NCI-H345 treated with DMSO at 0.1 percent for 48 hours (cell line): ENCODE results near the gene RASD2.
"Not testable (repeated sequence)": the region's sequence is repeated elsewhere in the genome, so short reads cannot be mapped to it uniquely, and the experiment has no call there.

Experiments
- DNase-seq: peaks from one replicate; lab custom pipeline; 2025; ENCODE audit not compliant: unreplicated experiment; lab: John Stamatoyannopoulos, UW

The RASD2 gene, protein sequence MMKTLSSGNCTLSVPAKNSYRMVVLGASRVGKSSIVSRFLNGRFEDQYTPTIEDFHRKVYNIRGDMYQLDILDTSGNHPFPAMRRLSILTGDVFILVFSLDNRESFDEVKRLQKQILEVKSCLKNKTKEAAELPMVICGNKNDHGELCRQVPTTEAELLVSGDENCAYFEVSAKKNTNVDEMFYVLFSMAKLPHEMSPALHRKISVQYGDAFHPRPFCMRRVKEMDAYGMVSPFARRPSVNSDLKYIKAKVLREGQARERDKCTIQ

DNA sequence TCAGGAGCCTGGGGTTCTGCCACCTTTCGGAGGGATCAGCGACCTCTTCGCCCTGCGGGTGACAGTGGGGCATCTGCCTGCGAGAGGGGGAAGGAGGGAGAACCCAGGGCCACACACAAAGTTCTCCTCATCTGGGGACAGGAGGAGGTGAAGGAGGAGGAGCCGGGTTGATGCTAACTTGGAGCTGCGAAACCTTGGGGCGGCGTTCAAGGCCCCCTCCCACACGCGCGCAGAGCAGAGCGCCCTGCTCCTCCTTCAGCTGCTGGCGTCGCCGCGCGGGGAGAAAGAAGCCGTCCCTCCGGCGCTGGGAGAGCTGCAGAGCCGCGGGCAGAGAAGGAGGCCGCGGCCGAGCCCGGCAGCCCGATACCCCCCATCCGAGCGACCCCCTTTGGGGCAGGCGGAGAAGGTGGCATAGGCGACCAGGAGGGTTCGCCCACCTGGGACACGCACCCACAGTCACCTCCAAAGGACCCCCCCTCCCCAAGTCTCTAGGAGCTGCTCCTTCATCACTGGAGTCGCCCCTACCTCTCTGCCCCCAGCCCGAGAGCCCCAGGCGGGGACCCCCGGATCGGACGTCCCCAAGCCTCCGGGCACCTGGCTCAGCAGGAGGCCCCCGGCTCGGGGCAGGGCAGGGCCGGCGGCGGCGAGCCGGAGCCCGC lies at the start of gene RASD2:
RASD2 (plus strand) TSS at position 237 of the 659 bp plus-strand sequence. CDS start 5,979 bp downstream, outside the sequence.
- no peak for DNase-seq

DNA sequence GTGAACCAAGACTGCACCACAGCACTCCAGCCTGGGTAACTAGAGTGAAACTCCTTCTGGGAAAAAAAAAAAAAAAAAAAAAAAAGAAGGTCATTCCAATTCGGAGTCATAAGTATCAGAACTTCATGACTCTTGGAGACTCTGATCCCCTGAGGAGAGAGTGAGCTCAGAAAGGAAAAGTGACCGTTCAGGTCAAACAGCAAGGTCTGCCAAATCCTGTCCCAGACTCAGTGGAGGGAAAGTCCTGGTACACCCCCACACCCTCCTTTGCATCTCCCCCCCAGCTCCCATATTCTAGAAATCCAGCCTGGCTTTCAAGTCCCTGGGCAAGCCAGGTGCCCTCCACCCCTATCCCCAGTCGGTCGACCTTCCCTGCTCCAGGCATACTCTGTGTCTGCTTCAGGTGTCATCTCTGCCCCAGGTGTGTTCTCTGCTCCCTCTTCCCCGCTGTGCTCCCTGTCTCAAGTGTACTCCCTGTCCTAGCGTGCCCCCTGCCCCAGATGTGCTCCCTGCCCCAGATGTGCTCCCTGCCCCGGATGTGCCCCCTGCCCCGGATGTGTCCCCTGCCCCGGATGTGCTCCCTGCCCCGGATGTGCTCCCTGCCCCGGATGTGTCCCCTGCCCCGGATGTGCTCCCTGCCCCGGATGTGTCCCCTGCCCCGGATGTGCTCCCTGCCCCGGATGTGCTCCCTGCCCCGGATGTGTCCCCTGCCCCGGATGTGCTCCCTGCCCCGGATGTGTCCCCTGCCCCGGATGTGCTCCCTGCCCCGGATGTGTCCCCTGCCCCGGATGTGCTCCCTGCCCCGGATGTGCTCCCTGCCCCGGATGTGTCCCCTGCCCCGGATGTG lies 49.3 kb upstream of the RASD2 start:
- DNase-seq: not testable (repeated sequence)

DNA sequence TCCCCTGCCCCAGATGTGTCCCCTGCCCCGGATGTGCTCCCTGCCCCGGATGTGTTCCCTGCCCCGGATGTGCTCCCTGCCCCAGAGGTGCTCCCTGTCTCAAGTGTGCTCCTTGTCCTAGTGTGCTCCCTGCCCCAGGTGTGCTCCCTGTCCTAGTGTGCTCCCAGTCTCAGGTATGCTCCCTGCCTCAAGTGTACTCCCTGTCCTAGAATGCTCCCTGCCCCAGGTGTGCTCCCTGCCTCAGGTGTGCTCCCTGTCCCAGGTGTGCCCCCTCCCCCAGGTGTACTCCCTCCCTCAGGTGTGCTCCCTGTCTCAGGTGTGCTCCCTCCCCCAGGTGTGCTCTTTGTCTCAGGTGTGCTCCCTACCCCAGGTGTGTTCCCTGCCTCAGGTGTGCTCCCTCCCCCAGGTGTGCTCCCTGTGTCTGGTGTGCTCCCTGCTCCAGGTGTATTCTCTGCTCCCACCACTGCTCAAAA lies 48.7 kb upstream of the RASD2 start:
- DNase-seq: no peak

DNA sequence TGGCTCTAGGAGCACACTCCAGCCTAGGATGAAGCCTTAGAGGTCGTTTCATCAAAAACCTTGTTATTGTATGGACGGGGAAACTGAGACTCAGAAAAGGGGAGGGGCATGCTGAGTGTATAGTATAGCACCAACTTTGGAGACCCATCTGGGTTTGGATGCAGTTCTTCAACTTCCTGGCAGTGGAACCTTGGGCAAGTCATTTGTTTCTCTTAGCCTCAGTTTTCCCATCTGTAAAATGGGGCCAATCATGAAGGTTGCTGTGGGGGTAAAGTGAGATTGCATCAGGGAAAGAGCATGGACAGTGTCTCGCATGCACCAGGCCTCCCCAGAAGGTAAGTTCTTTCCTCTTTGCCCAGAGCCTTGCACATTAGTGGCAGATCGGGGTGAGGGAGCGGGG lies 47.6 kb upstream of the RASD2 start:
- DNase-seq: no peak

DNA sequence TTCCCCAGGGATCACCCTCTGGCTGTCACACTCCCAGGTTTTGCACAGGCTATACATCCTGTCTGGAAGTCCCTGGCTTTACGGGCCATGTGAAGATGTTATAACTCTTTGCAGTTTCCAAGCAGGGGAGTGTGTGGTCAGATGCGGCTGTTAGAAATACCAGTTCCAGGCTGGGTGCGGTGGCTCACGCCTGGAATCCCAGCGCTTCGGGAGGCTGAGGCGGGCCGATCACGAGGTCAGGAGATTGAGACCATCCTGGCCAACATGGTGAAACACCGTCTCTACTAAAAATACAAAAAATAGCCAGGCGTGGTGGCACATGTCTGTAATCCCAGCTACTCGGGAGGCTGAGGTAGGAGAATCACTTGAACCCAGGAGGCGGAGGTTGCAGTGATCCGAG lies 44.9 kb upstream of the RASD2 start:
- not testable (repeated sequence) for DNase-seq

DNA sequence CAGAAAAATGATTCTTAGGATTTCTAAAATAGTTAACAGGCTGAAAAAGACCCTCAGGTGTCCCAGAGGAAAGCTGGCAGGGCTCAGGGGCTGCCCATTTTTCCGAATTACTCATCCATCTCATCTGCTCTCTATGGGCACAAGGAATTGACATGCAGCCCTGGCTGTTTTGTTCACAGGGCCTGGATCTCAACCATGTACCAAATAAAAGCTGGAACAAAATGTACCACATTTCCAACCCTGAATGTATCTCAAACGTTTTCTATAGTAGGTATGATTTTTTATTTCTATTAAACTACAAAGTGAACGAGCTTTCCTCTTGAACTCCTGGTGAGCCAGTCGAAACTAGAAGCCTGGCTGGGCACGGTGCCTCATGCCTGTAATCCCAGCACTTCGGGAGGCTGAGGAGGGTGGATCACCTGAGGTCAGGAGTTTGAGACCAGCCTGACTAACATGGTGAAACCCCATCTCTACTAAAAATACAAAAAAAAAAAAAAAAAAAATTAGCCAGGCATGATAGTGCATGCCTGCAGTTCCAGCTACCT lies 43.8 kb upstream of the RASD2 start:
- no peak for DNase-seq

DNA sequence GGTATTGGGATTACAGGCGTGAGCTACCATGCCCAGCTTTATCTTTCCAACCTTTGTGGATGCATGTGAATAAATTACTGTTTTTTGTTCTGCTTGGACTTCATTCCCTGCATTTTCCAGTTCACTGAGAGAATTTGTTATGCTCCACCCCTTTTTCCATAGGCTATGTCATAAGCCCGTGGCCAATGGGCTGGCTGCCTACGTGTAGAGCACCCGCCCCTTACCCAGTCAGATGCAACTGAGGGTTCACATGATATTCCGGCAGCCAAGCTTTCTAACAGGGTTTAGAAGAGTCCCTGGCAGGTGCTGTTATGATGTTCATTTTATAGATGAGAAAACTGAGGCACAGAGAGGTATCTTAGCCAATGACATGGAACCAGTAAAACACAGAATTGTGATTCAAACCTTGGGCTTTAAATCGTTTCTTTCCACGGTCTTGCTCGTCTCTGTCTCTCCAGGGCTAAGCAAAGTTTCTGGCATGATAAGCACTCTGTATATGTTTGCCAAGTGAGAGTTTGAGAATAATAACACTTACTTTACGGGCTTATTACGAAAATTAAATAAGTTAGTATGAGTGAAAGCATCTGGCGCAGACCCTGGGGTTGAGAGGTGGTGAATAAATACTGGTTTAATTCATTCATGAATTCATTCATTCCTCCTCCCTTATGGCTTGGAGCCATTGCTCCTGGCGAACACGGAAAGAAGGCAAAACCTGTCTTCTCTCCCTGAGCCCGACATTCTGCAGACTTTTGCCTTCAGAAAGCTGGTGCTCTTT lies 42.4 kb upstream of the RASD2 start:
- no peak for DNase-seq

DNA sequence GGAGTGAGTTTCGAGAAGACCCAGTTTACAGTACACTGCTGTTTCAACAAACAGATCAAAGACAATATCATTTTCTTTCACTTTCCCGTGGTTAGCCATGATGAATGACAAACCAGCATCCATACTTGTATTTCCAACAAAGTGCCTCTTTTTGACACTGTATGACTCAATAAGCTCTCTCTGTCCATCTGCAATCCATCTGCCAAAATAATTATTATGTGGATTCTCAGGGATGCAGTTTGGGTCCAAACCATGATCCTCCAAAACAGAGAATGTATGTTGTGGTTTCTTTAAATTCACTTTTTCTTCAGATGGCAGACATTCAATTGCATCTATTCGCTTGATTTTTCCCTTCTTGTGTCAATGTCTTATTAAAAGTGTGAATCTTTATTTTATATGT lies 37.8 kb upstream of the RASD2 start:
- DNase-seq: no peak

DNA sequence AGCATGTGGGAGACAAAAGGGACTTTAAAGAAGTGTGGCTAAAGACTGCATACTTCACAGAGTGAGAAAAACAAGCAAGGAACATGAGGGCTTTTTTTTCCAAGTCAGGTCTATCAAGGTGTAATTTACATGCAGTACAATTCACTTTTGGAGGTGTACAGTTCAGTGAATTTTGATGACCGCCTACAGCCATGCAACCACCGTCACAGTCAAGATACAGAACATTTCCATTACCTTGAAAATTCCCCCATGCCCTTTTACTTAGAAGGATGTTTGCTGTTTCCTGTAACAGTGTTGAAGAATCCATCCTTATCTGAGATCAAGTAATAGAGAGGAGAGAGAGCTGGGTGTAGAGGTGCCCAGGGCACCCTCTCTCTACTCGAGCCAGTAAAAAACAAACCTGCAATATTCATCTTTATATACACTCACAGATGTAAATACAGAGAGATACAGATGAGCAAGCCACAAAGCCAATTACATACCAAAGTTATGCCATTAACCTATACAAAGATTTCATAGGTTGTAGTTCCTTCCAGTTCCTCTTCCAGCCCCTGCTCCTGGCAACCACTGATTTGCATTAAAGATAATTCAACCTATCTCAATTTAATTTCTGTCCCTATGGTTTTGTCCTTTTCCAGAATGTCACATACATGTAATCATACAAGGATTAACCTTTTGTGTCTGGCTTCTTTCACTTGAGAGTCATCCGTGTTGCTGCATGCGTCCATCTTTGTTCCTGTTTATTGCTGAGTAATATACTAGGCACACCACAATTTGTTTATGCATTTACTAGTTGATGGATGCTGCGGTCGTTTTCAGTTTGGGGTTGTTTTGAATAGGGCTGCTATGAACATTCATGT lies 35.0 kb upstream of the RASD2 start:
- no peak for DNase-seq

DNA sequence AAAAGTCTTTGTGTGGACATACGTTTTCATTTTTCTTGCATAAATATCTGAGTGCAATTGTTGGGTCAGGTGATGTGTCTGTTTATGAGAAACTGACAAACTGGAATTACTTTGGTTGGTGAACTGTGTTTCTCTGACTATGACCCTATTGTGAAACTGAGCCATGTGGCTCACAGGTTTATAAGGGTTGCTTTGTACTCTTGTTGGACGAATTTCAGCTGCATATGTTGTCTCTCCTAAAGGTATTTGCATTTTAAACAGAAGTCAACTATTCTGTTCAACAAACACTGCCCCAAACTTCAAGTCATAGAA lies 34.4 kb upstream of the RASD2 start:
- DNase-seq: no peak

DNA sequence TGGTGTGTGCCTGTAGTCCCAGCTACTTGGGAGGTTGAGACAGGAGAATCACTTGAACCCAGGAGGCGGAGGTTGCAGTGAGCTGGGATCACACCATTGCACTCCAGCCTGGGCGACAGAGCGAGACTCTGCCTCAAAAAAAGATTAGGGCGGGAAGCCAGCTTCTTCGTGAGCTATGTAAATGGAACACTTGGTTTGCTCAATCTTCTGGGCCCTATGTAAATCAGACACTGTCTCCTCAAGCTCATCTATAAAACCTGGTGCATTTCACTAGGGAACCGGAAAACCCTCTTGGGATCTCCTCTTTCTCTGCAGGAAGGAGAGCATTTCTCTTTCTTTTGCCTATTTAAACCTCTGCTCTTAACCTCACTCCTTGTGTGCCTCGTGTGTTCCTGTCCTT lies 32.8 kb upstream of the RASD2 start:
- DNase-seq: not testable (repeated sequence)

DNA sequence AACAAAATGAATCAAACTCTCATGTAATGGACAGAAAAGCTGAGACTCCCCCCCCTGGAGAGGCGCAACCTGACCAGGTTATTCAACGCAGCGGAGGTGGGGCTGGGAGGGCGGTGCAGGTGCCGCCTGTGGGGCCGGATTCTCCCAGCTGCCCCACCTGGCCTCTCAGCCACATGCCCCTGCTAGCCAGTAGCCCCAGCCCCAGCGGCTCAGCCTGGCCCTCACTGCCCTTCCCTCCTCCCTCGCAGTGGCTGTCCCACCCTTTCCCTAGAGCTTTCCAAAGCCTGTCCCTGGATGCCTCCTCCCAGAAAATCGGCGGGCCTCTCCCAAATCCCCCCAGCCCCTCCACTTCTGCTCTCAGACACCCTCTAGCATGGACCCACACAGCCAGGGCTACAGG lies 31.2 kb upstream of the RASD2 start:
- no peak for DNase-seq

DNA sequence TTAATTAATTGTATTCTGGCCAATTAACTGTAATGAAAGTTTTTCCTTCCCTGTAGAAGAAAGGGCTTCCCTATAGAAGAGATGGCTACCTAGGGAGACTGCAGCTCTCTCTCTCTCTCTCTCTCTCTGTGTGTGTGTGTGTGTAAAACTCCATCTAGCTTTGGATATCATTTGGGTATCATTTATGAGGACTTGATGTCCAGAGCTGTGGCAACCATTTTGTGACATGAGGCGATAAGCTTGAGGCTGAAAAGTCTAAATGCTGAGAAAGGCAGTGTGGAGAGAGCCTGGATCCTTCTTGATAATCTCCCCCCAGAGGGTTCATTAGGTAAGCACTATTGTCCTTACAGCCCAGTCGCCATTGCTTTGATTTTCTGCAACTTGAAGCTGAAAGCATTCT lies 30.7 kb upstream of the RASD2 start:
- no peak for DNase-seq

DNA sequence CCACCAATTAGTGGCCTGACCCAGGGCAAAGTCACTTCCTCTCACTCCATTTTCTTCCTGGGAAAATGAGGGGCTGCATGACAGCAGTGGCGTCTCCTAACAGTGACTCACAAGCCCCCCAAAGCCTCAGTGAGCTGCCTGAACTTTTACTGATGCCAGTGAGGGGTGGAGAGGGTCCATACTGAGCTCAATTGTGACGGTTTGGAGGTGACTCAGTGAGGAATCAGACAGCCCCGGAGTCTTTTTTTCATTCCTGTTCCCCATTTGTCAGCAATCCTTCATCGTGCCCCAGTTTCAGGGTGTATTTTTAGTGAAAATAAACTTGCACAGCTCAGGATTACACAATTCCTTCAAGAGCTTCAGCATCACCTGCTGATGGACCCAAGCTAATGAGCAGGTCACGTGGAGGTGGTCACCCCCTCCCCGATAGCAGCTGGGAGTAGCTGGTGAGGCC lies 30.1 kb upstream of the RASD2 start:
- DNase-seq: no peak

DNA sequence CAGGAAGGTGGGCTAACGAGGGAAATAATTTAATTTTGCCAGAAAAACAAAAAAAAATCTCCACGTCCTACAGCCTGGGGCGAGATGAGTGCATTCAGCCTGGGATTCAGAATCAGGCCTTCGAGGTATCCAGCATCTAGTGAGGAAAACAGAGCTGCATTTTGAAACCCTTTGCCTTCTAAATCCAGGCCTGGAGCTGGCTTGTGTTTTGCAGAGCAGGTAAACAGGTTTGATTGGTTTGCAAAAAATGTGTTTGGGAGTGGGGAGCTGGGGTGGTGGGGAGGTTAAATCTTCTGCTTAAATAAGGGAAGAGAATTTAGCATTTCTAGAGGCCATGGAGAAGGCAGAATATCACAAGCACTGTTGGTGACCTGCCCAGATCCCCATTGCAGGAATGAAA lies 29.7 kb upstream of the RASD2 start:
- no peak for DNase-seq

DNA sequence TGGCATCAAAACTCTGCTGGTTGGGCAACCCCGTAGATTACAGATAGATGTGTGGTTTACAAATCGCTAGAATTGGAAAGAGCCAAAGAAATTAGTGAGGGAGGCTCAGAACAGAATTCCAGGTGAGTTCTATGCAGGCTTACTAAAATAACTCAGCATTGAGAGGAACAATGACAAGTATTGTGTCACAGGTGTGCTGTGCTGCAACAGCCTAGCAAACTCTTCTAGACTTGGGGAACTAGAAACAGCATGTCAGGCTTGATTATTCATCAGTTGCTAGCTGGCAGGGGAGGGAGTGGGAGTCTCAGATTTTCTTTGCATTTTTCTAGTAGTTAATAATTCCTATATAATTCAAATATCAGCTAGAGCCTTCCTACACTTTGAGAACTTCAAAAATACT lies 26.3 kb upstream of the RASD2 start:
- DNase-seq: no peak

DNA sequence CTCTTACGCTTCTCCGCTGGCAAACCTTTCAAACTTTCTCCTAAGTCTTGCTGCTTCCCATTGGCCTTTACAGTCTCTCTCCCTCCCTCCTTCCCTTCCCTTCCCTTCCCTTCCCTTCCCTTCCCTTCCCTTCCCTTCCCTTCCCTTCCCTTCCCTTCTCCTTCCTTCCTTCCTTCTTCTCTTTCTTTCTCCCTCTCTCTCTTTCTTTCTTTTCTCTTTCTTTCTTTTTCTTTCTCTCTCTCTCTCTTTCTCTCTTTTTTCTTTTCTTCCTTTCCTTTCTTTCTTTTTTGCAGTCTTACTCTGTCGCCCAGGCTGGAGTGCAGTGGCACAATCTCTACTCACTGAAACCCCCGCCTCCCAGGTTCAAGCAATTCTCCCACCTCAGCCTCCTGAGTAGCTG lies 24.7 kb upstream of the RASD2 start:
- DNase-seq: not testable (repeated sequence)

DNA sequence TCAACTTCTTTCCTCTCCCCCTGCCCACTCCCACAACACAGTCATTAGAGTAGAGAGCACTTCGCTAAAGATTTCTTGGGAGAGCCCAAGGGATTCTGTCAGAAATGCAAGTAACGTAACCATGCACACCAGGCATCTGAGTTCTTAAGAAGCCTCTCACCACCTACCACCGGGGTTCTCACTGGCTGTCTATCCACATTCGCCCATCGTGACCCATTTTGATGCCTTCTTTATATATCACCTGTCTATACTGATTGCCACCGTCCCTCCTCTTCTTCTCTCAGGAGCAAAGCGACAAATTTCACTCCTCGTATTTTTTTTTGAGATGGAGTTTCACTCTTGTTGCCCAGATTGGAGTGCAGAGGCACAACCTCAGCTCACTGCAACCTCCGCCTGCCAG lies 23.9 kb upstream of the RASD2 start:
- DNase-seq: no peak

DNA sequence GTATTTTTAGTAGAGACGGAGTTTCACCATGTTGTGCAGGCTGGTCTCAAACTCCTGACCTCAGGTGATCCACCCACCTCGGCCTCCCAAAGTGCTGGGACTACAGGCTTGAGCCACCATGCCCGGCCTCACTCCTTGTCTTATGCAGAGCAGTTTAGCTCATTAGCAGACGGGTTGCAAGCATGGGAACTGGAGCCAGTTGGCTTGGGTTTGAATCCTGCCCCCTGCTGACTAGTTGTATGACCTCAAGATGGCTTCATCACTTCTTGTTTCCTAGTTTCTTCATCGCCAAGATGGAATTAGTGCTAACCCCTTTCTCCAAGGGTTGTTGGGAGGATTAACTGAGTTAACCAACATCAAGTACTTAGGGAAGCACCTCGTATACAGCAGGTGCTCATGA lies 23.4 kb upstream of the RASD2 start:
- DNase-seq: no peak
